Subcutaneous abdominal adipose tissue (tissue), 5 donors: ENCODE measurements around the gene KIF5B.
"Not testable (repeated sequence)": the region's sequence is repeated elsewhere in the genome, so short reads cannot be mapped to it uniquely, and the experiment has no call there.

ENCODE experiments used
- H3K27ac ChIP-seq: one replicate; pipeline ENCODE4 v1.7.0; 2013; ENCODE audit warnings: low read depth, mild to moderate bottlenecking, inconsistent platforms, low read length, moderate library complexity
- H3K27me3 ChIP-seq, 5 donors: one replicate each; pipeline ENCODE4 v1.7.0; 2013; ENCODE audit warnings: low read length in 5 of 5, inconsistent platforms in 1 of 5; ENCODE audit not compliant: control insufficient read depth in 5 of 5, insufficient read depth in 4 of 5
- H3K36me3 ChIP-seq, 5 donors: one replicate each; pipeline ENCODE4 v1.7.0; 2013; ENCODE audit warnings: low read length in 5 of 5; ENCODE audit not compliant: control insufficient read depth in 5 of 5, insufficient read depth in 5 of 5
- H3K4me1 ChIP-seq, 5 donors: one replicate each; pipeline ENCODE4 v1.7.0; 2013; ENCODE audit warnings: low read length in 5 of 5, mild to moderate bottlenecking in 3 of 5, moderate library complexity in 1 of 5; ENCODE audit not compliant: control insufficient read depth in 5 of 5, insufficient read depth in 5 of 5
- H3K4me3 ChIP-seq, 5 donors: one replicate each; pipeline ENCODE4 v1.7.0; 2013; ENCODE audit warnings: low read length in 5 of 5, low read depth in 1 of 5
- H3K9ac ChIP-seq, 5 donors: one replicate each; pipeline ENCODE4 v1.7.0; 2013; ENCODE audit warnings: low read length in 5 of 5, mild to moderate bottlenecking in 4 of 5, moderate library complexity in 3 of 5
- H3K9me3 ChIP-seq, 5 donors: one replicate each; pipeline ENCODE4 v1.7.0; 2013; ENCODE audit warnings: low read length in 5 of 5; ENCODE audit not compliant: control insufficient read depth in 5 of 5
- donor health status: healthy.
- donor health status: healthy.
- donor health status: healthy.
- donor health status: healthy.
- donor health status: healthy.

The KIF5B gene

DNA sequence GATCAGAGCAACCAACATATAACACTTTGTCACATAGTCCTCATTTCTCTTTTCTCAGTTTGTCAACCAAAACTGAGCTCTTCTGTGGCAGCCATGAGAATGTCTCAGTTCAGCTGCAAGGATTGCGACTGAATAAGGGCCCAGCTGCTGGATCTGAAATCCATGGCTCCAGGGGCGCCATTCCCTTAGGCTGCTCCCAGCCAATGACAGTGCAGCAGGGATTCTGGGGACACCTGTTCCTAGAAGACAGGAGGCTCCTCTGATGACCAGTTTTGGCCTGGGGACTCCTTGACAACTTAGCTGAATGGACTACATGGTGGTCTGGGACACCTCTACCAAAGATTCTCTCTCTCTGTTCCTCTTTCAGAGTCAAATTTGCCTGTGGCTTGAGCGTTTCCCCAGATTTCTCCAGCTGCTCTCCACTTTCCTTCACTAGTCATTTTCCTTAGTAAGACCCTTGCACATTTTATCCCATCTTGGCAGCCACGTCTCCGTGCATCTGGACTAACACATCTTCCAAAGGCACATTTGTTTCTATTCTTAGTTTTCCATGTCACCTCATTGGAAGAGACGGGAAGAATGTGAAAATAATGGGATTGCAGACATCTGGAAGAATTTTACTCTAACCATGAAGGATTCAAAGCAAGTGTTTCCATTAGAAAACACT, 28.1 kb upstream of the KIF5B start:
- no peaks in the 10 kb centered on the region for H3K36me3 ChIP-seq
- no peaks in the 10 kb centered on the region for H3K27me3 ChIP-seq
- no peaks in the 10 kb centered on the region for H3K9me3 ChIP-seq
- no peak overlapping the region for H3K9ac ChIP-seq
- H3K27ac ChIP-seq = no peak overlapping the region
- no peak overlapping the region for H3K4me3 ChIP-seq
- H3K4me1 ChIP-seq = no peaks in the 10 kb centered on the region

DNA sequence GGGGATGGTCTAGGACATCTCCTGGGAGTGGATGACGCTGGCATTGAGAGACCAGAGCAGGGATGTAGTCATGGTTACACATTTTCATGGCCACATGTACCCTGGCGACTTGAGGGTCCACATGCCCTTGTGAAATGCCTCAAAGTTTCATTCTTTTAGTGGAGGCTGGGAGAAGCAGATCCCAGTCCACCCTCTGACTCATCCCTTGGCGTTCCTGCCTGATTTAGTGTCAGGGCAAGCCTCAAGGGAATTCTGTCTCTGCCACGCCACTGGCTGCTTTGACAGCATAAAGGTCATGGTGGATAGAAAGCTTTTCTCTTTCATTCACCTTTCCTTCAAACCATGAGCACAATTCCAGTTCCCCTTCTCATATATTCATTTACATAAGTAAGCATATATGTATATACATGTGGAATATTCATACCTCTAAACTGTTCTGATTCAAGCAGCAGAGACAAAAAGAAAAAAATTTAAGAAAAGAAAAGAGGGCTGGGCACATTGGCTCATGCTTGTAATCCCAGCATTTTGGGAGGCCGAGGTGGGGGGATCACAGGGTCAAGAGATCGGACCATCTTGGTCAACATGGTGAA, 21.8 kb upstream of the KIF5B start:
- Histone ChIP-seq H3K4me1 (peaks cover 3 to 19% (median 13%) of the 10 kb centered on the region in 5 donors), H3K9ac (no peak overlapping the region), H3K27me3 (no peaks in the 10 kb centered on the region), H3K4me3 (peak overlapping the region in 1 of 5 donors; percentile 9), H3K9me3 (no peaks in the 10 kb centered on the region), H3K36me3 (no peaks in the 10 kb centered on the region), H3K27ac (no peak overlapping the region)

- no peaks in the 10 kb centered on the region for H3K27me3 ChIP-seq
- no peak overlapping the region for H3K9ac ChIP-seq
- no peak overlapping the region for H3K4me3 ChIP-seq
- H3K36me3 ChIP-seq = no peaks in the 10 kb centered on the region
- peaks cover 3 to 24% (median 18%) of the 10 kb centered on the region in 5 donors for H3K4me1 ChIP-seq
- no peaks in the 10 kb centered on the region for H3K9me3 ChIP-seq
- no peak overlapping the region for H3K27ac ChIP-seq
Observed at GRCh38 chr10:32073659-32074058, 17.4 kb upstream of the KIF5B start.

DNA sequence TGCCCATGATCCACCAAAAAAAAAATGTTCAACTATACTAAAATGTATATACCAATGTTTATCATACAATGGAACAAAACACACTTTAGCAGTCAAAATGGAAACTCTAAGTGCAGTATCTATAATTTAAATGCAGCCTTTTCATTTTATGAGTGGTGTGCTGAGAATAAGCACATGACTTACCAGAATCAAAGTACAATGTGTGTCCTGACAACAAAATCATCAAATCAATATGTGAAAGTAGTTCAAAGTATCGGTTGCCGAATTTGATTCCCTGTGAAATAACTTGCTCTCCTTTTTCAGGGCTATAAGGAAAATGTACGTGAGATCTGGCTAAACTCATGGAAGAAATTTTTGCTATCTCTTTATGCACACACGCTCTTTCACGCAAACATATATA, 16.9 kb upstream of the KIF5B start:
- H3K4me3 ChIP-seq = no peak overlapping the region
- no peaks in the 10 kb centered on the region for H3K9me3 ChIP-seq
- H3K4me1 ChIP-seq = peaks cover 3 to 21% (median 16%) of the 10 kb centered on the region in 5 donors
- H3K27me3 ChIP-seq = no peaks in the 10 kb centered on the region
- no peak overlapping the region for H3K9ac ChIP-seq
- no peak overlapping the region for H3K27ac ChIP-seq
- no peaks in the 10 kb centered on the region for H3K36me3 ChIP-seq

DNA sequence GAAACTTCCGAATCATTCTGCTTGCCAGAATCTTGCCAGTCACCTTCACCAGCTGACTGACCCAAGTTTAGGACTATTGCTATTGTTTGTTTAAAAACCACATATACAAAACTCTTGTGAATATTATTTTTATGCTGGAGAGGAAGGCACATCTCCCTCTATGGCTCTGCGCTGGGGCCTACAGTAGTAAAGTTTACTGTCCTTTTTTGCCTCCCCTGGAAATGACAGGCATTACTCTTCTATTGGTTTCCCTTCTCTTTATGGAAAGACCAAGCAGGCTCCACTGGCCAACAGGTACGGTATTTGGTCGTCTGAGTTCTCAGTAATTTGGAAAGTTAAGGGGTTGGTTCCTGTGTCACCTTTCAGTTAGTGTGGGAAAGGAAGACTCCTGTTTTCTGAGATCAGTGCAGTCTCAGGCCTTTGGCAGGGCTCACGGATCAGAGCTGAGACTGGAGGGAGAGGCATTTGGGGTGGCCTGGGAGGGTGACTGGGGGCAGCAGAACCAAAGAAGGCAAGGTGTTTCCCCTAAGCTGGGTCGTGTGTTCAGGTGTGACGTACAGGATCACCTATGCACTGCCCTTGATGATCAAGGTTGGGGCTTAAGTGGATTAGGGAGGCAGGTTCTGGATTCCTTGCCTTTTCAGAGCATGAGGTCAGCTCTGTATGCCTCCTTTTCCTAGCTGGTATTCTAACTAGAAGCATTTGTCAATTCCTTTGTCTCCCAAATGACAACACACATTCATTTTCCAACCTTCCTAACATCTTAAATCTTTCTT, 16.0 kb upstream of the KIF5B start:
- Histone ChIP-seq H3K4me1 (peaks cover 0 to 14% (median 10%) of the 10 kb centered on the region in 5 donors), H3K9me3 (no peaks in the 10 kb centered on the region), H3K27me3 (no peaks in the 10 kb centered on the region), H3K27ac (no peak overlapping the region), H3K9ac (no peak overlapping the region), H3K4me3 (no peak overlapping the region), H3K36me3 (no peaks in the 10 kb centered on the region)

- no peaks in the 10 kb centered on the region for H3K9me3 ChIP-seq
- H3K4me1 ChIP-seq = peaks cover 0 to 20% (median 16%) of the 10 kb centered on the region in 5 donors
- H3K27ac ChIP-seq = no peak overlapping the region
- no peak overlapping the region for H3K4me3 ChIP-seq
- H3K36me3 ChIP-seq = no peaks in the 10 kb centered on the region
- no peak overlapping the region for H3K9ac ChIP-seq
- H3K27me3 ChIP-seq = no peaks in the 10 kb centered on the region
Observed at GRCh38 chr10:32070645-32071044, 14.4 kb upstream of the KIF5B start.

- Histone ChIP-seq H3K36me3 (no peaks in the 10 kb centered on the region), H3K4me3 (no peak overlapping the region), H3K9me3 (no peaks in the 10 kb centered on the region), H3K9ac (no peak overlapping the region), H3K27me3 (no peaks in the 10 kb centered on the region), H3K4me1 (peaks cover 0 to 21% (median 13%) of the 10 kb centered on the region in 5 donors), H3K27ac (no peak overlapping the region)
Observed at GRCh38 chr10:32068569-32068968, 12.3 kb upstream of the KIF5B start.

DNA sequence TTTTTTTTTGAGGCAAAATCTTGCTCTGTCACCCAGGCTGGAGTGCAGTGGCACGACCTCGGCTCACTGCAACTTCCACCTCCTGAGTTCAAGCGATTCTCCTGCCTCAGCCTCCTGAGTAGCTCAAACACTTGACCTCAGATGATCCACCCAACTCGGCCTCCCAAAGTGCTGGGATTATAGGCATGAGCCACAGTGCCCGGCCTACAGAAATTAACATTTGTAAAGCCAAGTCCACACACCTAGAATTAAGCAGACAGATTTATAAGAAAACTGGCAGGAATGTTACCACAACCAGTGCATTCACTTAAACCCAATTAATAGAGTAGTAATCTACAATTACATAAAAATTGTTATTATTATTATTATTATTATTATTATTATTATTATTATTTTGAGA, 11.7 kb upstream of the KIF5B start:
- not testable (repeated sequence) for H3K9ac ChIP-seq, H3K36me3 ChIP-seq, H3K4me3 ChIP-seq, H3K9me3 ChIP-seq, H3K27ac ChIP-seq, H3K27me3 ChIP-seq
- peaks cover 0 to 18% (median 11%) of the 10 kb centered on the region in 5 donors for H3K4me1 ChIP-seq

GRCh38 chr10:32065856-32066255, 9.6 kb upstream of the KIF5B start:
- no peak overlapping the region for H3K27ac ChIP-seq
- H3K9me3 ChIP-seq = no peaks in the 10 kb centered on the region
- no peaks in the 10 kb centered on the region for H3K36me3 ChIP-seq
- H3K9ac ChIP-seq = no peak overlapping the region
- H3K4me1 ChIP-seq = peaks cover 0 to 18% (median 11%) of the 10 kb centered on the region in 5 donors
- no peaks in the 10 kb centered on the region for H3K27me3 ChIP-seq
- H3K4me3 ChIP-seq = no peak overlapping the region

- Histone ChIP-seq H3K9me3 (no peaks in the 10 kb centered on the region), H3K36me3 (no peaks in the 10 kb centered on the region), H3K9ac (no peak overlapping the region), H3K27ac (no peak overlapping the region), H3K4me3 (no peak overlapping the region), H3K27me3 (no peaks in the 10 kb centered on the region), H3K4me1 (peaks cover 0 to 20% (median 10%) of the 10 kb centered on the region in 5 donors)
Observed at GRCh38 chr10:32061440-32061839, 5.2 kb upstream of the KIF5B start.
